Keratinocyte (primary cell): ENCODE results near the gene BDKRB2. TPM values are rescaled to one million over a fixed set of nuclear protein-coding genes. Genes with fewer than 3 reads are reported as not detected.

ENCODE experiments used
- DNase-seq: peaks from one replicate; pipeline ENCODE4 v3.0.0-alpha.2; 2011; ENCODE audit warnings: low read depth, missing footprints, low spot score
- FAIRE-seq: peaks from 2 replicates; lab custom pipeline; 2011; peaks lifted over from hg19 to GRCh38; lab: Jason Lieb, UNC
- H2AFZ ChIP-seq: 2 replicates; pipeline ENCODE4 v1.6.0; 2012; ENCODE audit warnings: low read length, control low read depth, inconsistent platforms; ENCODE audit not compliant: control insufficient read depth
- H3K27ac ChIP-seq: 2 replicates; pipeline ENCODE4 v1.5.1; 2011; ENCODE audit warnings: low read length; ENCODE audit not compliant: control insufficient read depth, insufficient read depth
- H3K27me3 ChIP-seq: 3 replicates; pipeline ENCODE4 v1.6.0; 2011; ENCODE audit warnings: low read length; ENCODE audit not compliant: control insufficient read depth, insufficient read depth; ENCODE audit errors: extremely low read depth
- H3K36me3 ChIP-seq, 2 experiments: 2 replicates in 1 of 2; 3 replicates in 1 of 2; pipeline ENCODE4 v1.5.1; 2011; ENCODE audit warnings: low read length in 2 of 2, mild to moderate bottlenecking in 1 of 2; ENCODE audit not compliant: control insufficient read depth in 2 of 2, insufficient read depth in 2 of 2; ENCODE audit errors: extremely low read depth in 1 of 2
- H3K4me1 ChIP-seq: 3 replicates; pipeline ENCODE4 v1.5.1; 2011; ENCODE audit warnings: low read length; ENCODE audit not compliant: control insufficient read depth, insufficient read depth; ENCODE audit errors: extremely low read depth
- H3K4me2 ChIP-seq: 3 replicates; pipeline ENCODE4 v1.6.0; 2011; ENCODE audit warnings: low read depth, low read length; ENCODE audit not compliant: control insufficient read depth, insufficient read depth; ENCODE audit errors: extremely low read depth
- H3K4me3 ChIP-seq, 3 experiments: fragments of 200-600 bp in 1 of 3; sonication (generic) in 1 of 3; 2 replicates in 2 of 3; 3 replicates in 1 of 3; pipeline ENCODE4 v1.5.1; 2011 to 2016; ENCODE audit warnings: low read length in 3 of 3, mild to moderate bottlenecking in 3 of 3, control low read depth in 2 of 3, inconsistent platforms in 1 of 3, low read depth in 1 of 3, mixed read lengths in 1 of 3, mixed run types in 1 of 3, moderate library complexity in 1 of 3; ENCODE audit not compliant: control insufficient read depth in 2 of 3, insufficient read depth in 2 of 3; ENCODE audit errors: extremely low read depth in 1 of 3
- H3K79me2 ChIP-seq: 2 replicates; pipeline ENCODE4 v1.6.0; 2012; ENCODE audit warnings: low read length; ENCODE audit not compliant: control insufficient read depth, insufficient read depth
- H3K9ac ChIP-seq: 3 replicates; pipeline ENCODE4 v1.6.0; 2011; ENCODE audit warnings: low read length; ENCODE audit not compliant: control insufficient read depth, insufficient read depth; ENCODE audit errors: extremely low read depth
- H3K9me1 ChIP-seq: 3 replicates; pipeline ENCODE4 v1.6.0; 2011; ENCODE audit warnings: low read length; ENCODE audit not compliant: control insufficient read depth, insufficient read depth; ENCODE audit errors: extremely low read depth
- H3K9me3 ChIP-seq: 2 replicates; pipeline ENCODE4 v1.5.1; 2012; ENCODE audit warnings: low read depth, low read length; ENCODE audit not compliant: control insufficient read depth
- H4K20me1 ChIP-seq: 3 replicates; pipeline ENCODE4 v1.6.0; 2011; ENCODE audit warnings: low read length; ENCODE audit not compliant: control insufficient read depth, insufficient read depth; ENCODE audit errors: extremely low read depth
- EZH2 ChIP-seq: IDR thresholded peaks from one replicate; pipeline ENCODE4 v1.6.1; 2012; ENCODE audit warnings: inconsistent platforms, mild to moderate bottlenecking, low read length, moderate library complexity
- dilution Hi-C: fragments of 300-500 bp; cut with MboI; formaldehyde crosslinking; loops from one replicate; pipeline ENCODE4 v1.7.0; 2020; ENCODE audit warnings: low sequenced_read_pairs; ENCODE audit not compliant: extremely low pct_ligation_motif_present
- polyA plus RNA-seq, 5 experiments: library from polyadenylated mRNA; depleted of rRNA in 3 of 5; stranded (reverse) in 3 of 5; stranded (forward) in 1 of 5; unstranded in 1 of 5; fragments of >200 nt; gene quantifications; 1 replicate in 1 of 5; 2 replicates in 3 of 5; 3 replicates in 1 of 5; pipeline versions ENCODE4 v1.2.1 to v1.2.3, GENCODE V29; 2011 to 2012; ENCODE audit warnings: missing spikeins in 2 of 5, low read depth in 1 of 5, low replicate concordance in 1 of 5
- TF ChIP-seq, protein P1 (sequence below), 3 experiments: IDR thresholded peaks in 1 of 3; conservative IDR thresholded peaks in 1 of 3; optimal IDR thresholded peaks in 1 of 3; 2 replicates in 2 of 3; 3 replicates in 1 of 3; pipeline versions ENCODE3 to v1.5.1; 2011; ENCODE audit warnings: low read length in 3 of 3, mild to moderate bottlenecking in 3 of 3, moderate library complexity in 2 of 3, control low read depth in 1 of 3, inconsistent platforms in 1 of 3; ENCODE audit not compliant: insufficient read depth in 2 of 3; ENCODE audit errors: extremely low read depth in 1 of 3

Gene BDKRB2
- polyA plus RNA-seq, 1 donor (not counting 4 experiments of a cell fraction or from before 2014, with no cell fraction given): 13.2 TPM

- H3K9me1 ChIP-seq: no peaks in the 10 kb centered on the region
- H3K4me2 ChIP-seq: no peak overlapping the region
- H4K20me1 ChIP-seq: no peaks in the 10 kb centered on the region
- DNase-seq (no peak), FAIRE-seq (no peak)
- no peaks in the 10 kb centered on the region for H3K36me3 ChIP-seq
- H3K9ac ChIP-seq: no peak overlapping the region
- no peak overlapping the region for H3K27ac ChIP-seq
- H3K4me3 ChIP-seq: no peak overlapping the region
- no peak overlapping the region for H2AFZ ChIP-seq
- H3K9me3 ChIP-seq: no peaks in the 10 kb centered on the region
- no peaks in the 10 kb centered on the region for H3K27me3 ChIP-seq
- peaks cover 11% of the 10 kb centered on the region for H3K4me1 ChIP-seq
- dilution Hi-C loops: no loop called here
- TF ChIP-seq EZH2: no peak
- TF ChIP-seq, protein P1, sequence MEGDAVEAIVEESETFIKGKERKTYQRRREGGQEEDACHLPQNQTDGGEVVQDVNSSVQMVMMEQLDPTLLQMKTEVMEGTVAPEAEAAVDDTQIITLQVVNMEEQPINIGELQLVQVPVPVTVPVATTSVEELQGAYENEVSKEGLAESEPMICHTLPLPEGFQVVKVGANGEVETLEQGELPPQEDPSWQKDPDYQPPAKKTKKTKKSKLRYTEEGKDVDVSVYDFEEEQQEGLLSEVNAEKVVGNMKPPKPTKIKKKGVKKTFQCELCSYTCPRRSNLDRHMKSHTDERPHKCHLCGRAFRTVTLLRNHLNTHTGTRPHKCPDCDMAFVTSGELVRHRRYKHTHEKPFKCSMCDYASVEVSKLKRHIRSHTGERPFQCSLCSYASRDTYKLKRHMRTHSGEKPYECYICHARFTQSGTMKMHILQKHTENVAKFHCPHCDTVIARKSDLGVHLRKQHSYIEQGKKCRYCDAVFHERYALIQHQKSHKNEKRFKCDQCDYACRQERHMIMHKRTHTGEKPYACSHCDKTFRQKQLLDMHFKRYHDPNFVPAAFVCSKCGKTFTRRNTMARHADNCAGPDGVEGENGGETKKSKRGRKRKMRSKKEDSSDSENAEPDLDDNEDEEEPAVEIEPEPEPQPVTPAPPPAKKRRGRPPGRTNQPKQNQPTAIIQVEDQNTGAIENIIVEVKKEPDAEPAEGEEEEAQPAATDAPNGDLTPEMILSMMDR (optimal IDR thresholded peaks at IDR 0.05 in 1 of 3, IDR thresholded peaks at IDR 0.05 in 1 of 3, conservative IDR thresholded peaks at IDR 0.05 in 1 of 3; ENCODE audit: extremely low read depth in 1 of 3, insufficient read depth in 2 of 3, low read length in 3 of 3): no peak
- no peaks in the 10 kb centered on the region for H3K79me2 ChIP-seq
Observed at GRCh38 chr14:96261053-96261452, 56.4 kb downstream of the BDKRB2 start.

DNA sequence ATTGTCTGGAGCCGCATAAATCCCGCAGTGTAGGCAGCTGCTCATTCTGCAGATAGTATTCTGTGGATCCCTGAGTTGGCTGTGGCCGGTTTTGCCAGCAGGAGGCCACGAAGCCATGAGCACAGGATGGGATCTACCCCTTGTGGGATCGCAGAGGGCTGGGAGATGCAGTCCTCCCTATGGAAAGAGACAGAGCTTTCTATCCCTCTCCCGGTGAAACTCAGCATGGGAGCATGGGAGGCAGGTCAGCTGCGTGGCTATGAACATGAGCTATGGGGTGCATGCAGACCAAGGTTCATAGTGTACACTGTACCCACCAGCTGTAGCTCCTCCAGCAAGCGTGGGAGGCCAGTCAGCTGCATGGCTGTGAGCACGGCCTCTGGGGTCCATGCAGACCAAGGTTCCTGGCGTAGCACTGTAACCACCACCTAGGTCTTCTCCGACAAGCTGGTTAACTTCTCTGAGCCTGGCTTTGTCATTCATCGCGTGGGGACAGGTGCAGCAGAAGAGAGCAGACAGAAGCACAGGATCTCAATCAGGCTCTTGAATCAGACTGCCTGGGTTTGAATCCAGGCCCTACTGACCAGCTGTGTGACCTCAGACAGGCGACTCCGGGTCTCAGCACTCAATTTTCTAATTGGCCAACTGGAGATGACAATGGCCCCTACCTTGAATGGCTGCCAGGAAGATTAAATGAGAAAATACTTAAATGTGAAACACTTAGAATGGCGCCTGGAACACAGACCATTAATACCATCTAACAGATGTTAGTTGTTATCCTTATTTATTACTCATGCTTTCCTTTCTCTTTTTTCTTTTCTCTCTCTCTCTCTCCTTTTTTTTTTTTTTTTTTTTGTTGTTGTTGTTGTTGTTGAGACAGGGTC, 57.4 kb downstream of the BDKRB2 start:
- no peaks in the 10 kb centered on the region for H3K36me3 ChIP-seq
- no peak overlapping the region for H2AFZ ChIP-seq
- H3K79me2 ChIP-seq: no peaks in the 10 kb centered on the region
- H4K20me1 ChIP-seq: no peaks in the 10 kb centered on the region
- no peak overlapping the region for H3K27ac ChIP-seq
- H3K9me3 ChIP-seq: no peaks in the 10 kb centered on the region
- no peaks in the 10 kb centered on the region for H3K9me1 ChIP-seq
- peaks cover 4% of the 10 kb centered on the region for H3K4me1 ChIP-seq
- H3K27me3 ChIP-seq: no peaks in the 10 kb centered on the region
- no peak overlapping the region for H3K4me2 ChIP-seq
- H3K9ac ChIP-seq: no peak overlapping the region
- TF ChIP-seq EZH2: no peak
- TF ChIP-seq, protein P1 (optimal IDR thresholded peaks at IDR 0.05 in 1 of 3, IDR thresholded peaks at IDR 0.05 in 1 of 3, conservative IDR thresholded peaks at IDR 0.05 in 1 of 3; ENCODE audit: extremely low read depth in 1 of 3, insufficient read depth in 2 of 3, low read length in 3 of 3): no peak
- FAIRE-seq: no peak
- H3K4me3 ChIP-seq: no peak overlapping the region
- DNase-seq: no peak
- dilution Hi-C loops: no loop called here
